Testis (tissue), 3 donors: Measurements from ENCODE around the gene CDKN1C. TPM values are rescaled to one million over a fixed set of nuclear protein-coding genes. Genes with fewer than 3 reads are reported as not detected.
A peak's percentile ranks its signal among the peaks of the same experiment; 100 is the strongest.

Experiments used
- DNase-seq: peaks from one replicate; pipeline ENCODE4 v3.0.0-alpha.2; 2019
- H3K27ac ChIP-seq, 2 donors: fragments of 200-600 bp; sonication (generic); one replicate each; pipeline ENCODE4 v1.5.1; 2019
- H3K27me3 ChIP-seq: fragments of 200-600 bp; sonication (generic); one replicate; pipeline ENCODE4 v1.5.1; 2019
- H3K36me3 ChIP-seq: fragments of 200-600 bp; sonication (generic); one replicate; pipeline ENCODE4 v1.5.1; 2017; ENCODE audit warnings: low read depth; ENCODE audit errors: missing control alignments
- H3K4me1 ChIP-seq: fragments of 200-600 bp; sonication (generic); one replicate; pipeline ENCODE4 v1.5.1; 2019
- H3K4me3 ChIP-seq, 2 donors: fragments of 200-600 bp; sonication (generic); one replicate each; pipeline ENCODE4 v1.5.1; 2017 to 2019
- H3K9me3 ChIP-seq: fragments of 200-600 bp; sonication (generic); one replicate; pipeline ENCODE4 v1.5.1; 2017
- POLR2A ChIP-seq: fragments of 450-650 bp; IDR thresholded peaks from one replicate; pipeline ENCODE4 v1.6.1; 2017; ENCODE audit warnings: antibody characterized with exemption, mild to moderate bottlenecking, moderate library complexity
- WGBS, 2 donors: methylation state at CpG; one replicate each; pipeline ENCODE4 v1.1.5; 2018; 5-methylcytosine and 5-hydroxymethylcytosine counted together
- intact Hi-C: fragments of 100-400 bp; cut with DNase I; formaldehyde crosslinking; loops from one replicate; pipeline ENCODE4 v1.15.1; 2023; ENCODE audit warnings: low total_unique reads
- polyA plus RNA-seq: library from polyadenylated mRNA; stranded (reverse); fragments of 350-450 nt; fragmentation: Illumina TruSeq; extraction: RNeasy Lipid Tissue Mini Kit (QIAGEN cat#74804); gene quantifications from one replicate; pipeline ENCODE4 v1.2.3, GENCODE V29; 2014; ENCODE audit warnings: low read depth, low replicate concordance; ENCODE audit not compliant: insufficient read depth
- total RNA-seq, 2 donors: library from RNA; depleted of rRNA; stranded (reverse); fragments of >200 nt; gene quantifications; one replicate each; pipeline ENCODE4 v1.2.3, GENCODE V29; 2016
- TF ChIP-seq, protein P1 (sequence below), 3 experiments: fragments of 450-650 bp in 2 of 3; fragments of 200-600 bp in 1 of 3; sonication (generic) in 1 of 3; IDR thresholded peaks; one replicate each; pipeline ENCODE4 v1.5.1; 2016 to 2019; ENCODE audit warnings: antibody characterized with exemption in 3 of 3, mild to moderate bottlenecking in 2 of 3, moderate library complexity in 1 of 3

The CDKN1C gene
- total and polyA plus RNA-seq, 3 donors from 2014 or later, result 15.2 to 34.9 (median 24.3) TPM

DNA sequence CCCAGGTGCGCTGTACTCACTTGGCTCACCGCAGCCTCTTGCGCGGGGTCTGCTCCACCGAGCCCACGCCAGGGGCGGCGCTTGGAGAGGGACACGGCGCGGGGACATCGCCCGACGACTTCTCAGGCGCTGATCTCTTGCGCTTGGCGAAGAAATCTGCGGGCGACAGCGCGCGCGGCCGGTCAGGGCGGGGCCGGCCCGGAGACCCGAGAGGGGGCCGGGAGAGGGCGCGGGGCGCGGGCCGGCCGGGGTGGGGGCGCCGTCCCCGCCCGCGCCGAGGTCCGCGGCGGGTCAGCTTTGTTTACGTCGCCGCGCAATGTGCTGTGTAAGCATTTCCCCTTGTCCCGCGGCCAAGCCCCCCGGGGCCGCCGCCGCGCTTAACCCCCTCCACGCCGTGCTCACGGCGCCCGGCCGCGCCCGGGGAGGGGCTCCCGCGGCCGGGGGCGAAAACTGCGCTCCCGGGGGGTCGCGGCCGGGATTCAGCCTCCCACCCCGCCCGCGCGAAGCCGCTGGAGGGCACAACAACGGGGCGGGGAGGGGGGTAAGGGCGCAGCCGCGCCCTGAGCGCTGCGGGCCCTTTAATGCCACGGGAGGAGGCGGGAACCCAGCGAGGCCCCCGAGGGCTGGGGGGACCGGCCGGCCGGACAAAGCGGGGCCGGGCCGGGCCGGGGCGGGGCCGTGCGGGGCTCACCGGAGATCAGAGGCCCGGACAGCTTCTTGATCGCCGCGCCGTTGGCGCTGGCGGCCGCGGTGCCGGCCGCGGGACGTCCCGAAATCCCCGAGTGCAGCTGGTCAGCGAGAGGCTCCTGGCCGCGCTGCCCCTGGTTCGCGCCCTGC is 1.4 kb downstream of the CDKN1C start:
- Histone ChIP-seq H3K9me3 (no peaks in the 10 kb centered on the region), H3K4me1 (peaks cover 21% of the 10 kb centered on the region), H3K4me3 (peak overlapping the region; percentile 69 to 75), H3K36me3 (no peaks in the 10 kb centered on the region), H3K27ac (peak overlapping the region in 1 of 2 donors; percentile 82), H3K27me3 (no peaks in the 10 kb centered on the region)
- WGBS, 2 donors, result 0 to 4% methylated on average over 11 to 17 of the region's 119 CpGs
- TF ChIP-seq, protein P1, sequence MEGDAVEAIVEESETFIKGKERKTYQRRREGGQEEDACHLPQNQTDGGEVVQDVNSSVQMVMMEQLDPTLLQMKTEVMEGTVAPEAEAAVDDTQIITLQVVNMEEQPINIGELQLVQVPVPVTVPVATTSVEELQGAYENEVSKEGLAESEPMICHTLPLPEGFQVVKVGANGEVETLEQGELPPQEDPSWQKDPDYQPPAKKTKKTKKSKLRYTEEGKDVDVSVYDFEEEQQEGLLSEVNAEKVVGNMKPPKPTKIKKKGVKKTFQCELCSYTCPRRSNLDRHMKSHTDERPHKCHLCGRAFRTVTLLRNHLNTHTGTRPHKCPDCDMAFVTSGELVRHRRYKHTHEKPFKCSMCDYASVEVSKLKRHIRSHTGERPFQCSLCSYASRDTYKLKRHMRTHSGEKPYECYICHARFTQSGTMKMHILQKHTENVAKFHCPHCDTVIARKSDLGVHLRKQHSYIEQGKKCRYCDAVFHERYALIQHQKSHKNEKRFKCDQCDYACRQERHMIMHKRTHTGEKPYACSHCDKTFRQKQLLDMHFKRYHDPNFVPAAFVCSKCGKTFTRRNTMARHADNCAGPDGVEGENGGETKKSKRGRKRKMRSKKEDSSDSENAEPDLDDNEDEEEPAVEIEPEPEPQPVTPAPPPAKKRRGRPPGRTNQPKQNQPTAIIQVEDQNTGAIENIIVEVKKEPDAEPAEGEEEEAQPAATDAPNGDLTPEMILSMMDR (IDR thresholded peaks at IDR 0.05), result no peak
- TF ChIP-seq POLR2A, result no peak
- intact Hi-C loops, result no loop called here
- peak; percentile 49 for DNase-seq

DNA sequence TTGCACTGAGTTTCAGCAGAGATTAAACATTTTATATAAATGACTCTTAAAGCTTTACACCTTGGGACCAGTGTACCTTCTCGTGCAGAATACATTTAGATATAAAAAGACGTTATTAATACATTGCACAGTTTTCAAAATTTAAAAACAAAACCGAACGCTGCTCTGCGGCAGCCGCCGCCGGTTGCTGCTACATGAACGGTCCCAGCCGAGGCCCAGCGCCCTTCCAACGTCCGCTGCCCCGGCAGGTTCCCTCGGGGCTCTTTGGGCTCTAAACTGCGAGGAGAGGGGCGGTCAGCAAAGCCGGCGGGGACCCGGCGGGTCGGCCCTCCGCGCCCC is 2.0 kb downstream of the CDKN1C start:
- TF ChIP-seq, protein P1 (IDR thresholded peaks at IDR 0.05), result no peak
- no peak for TF ChIP-seq POLR2A
- no peaks in the 10 kb centered on the region for H3K36me3 ChIP-seq
- H3K4me3 ChIP-seq, result peak overlapping the region; percentile 69 to 75
- H3K9me3 ChIP-seq, result no peaks in the 10 kb centered on the region
- 5 to 9% methylated on average over 23 to 24 of the region's 24 CpGs for WGBS, 2 donors
- H3K27me3 ChIP-seq, result no peaks in the 10 kb centered on the region
- intact Hi-C loops, result no loop called here
- no peak for DNase-seq
- peaks cover 21% of the 10 kb centered on the region for H3K4me1 ChIP-seq
- peak overlapping the region in 1 of 2 donors; percentile 82 for H3K27ac ChIP-seq

DNA sequence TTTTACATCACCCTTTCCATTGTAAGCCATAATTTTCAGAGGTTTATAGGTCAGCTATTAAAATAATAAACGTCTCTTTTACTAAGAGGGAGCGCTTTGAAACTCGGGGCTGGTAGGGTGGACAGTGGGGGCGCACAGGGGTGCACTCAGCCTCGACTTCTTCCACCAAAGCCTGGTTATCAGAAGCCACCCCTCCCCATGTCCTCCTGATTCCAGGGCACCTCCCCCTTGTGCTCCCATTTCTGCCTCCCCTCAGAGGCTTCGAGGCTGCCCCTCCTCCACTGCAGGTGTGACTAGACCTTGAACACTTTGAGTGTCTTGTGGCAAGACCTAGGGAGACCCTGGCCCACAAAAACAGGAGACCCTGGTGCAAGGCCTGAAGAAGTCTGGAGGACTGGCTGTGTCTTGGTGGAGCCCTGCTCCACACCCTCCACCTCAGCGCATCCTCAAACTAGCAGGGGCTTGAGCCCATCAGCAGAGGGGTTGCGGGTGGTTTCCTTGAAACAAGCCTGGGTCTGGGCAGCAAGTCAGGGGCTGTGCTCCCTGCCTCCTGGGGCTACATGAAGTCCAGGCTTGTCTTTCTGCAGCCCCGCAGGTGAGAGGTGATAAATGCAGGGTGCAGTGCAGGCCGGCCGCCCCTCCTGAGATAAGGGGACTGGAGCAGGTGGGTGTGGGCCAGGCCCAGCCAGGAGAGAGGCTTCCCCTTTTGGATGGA is 3.0 kb downstream of the CDKN1C start:
- Histone ChIP-seq H3K4me3 (no peak overlapping the region), H3K4me1 (peaks cover 10% of the 10 kb centered on the region), H3K9me3 (no peaks in the 10 kb centered on the region), H3K27ac (no peak overlapping the region), H3K36me3 (no peaks in the 10 kb centered on the region), H3K27me3 (no peaks in the 10 kb centered on the region)
- WGBS, 2 donors, result 63 to 72% methylated on average over 9 to 11 of the region's 11 CpGs
- DNase-seq, result no peak
- intact Hi-C loops, result no loop called here
- TF ChIP-seq, protein P1 (IDR thresholded peaks at IDR 0.05), result no peak
- no peak for TF ChIP-seq POLR2A

DNA sequence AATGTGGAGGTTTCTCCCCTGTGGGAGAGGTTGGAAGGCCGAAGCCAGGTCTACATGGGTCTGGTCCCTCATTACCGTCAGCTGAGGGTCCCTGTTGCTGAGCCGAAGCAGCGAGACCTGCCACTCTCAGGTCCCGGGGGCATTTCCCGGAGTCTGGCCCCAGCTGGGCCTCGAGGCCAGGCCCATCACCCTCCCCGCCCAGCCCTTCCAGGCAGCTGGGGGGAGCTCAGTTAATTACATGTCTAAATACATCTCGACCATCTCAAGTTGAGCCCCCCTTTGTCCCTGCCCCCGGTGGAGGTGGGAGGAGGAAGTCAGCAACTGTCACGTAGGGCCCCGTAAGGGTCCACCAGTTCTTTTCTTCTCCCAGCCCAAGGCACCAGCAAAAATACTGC is 3.6 kb downstream of the CDKN1C start:
- intact Hi-C loops, result no loop called here
- Histone ChIP-seq H3K36me3 (no peaks in the 10 kb centered on the region), H3K27ac (no peak overlapping the region), H3K4me3 (no peak overlapping the region), H3K27me3 (no peaks in the 10 kb centered on the region), H3K9me3 (no peaks in the 10 kb centered on the region), H3K4me1 (peaks cover 7% of the 10 kb centered on the region)
- WGBS, 2 donors, result 70% methylated on average over 6 to 12 of the region's 12 CpGs
- TF ChIP-seq POLR2A, result no peak
- TF ChIP-seq, protein P1 (IDR thresholded peaks at IDR 0.05), result no peak
- no peak for DNase-seq
